ENCODE measurements around the gene LHFPL6.

LHFPL6 gene

GRCh38 chr13:39575641-39576238 lies 27.3 kb downstream of the LHFPL6 start:
- peak; percentile 31 for DNase-seq (ENCODE audit: low read depth)
- TF ChIP-seq, protein P1, sequence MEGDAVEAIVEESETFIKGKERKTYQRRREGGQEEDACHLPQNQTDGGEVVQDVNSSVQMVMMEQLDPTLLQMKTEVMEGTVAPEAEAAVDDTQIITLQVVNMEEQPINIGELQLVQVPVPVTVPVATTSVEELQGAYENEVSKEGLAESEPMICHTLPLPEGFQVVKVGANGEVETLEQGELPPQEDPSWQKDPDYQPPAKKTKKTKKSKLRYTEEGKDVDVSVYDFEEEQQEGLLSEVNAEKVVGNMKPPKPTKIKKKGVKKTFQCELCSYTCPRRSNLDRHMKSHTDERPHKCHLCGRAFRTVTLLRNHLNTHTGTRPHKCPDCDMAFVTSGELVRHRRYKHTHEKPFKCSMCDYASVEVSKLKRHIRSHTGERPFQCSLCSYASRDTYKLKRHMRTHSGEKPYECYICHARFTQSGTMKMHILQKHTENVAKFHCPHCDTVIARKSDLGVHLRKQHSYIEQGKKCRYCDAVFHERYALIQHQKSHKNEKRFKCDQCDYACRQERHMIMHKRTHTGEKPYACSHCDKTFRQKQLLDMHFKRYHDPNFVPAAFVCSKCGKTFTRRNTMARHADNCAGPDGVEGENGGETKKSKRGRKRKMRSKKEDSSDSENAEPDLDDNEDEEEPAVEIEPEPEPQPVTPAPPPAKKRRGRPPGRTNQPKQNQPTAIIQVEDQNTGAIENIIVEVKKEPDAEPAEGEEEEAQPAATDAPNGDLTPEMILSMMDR (IDR thresholded peaks at IDR 0.05; ENCODE audit: low read depth, low read length, missing control alignments) = no peak
- peak overlapping the region; percentile 44 for H3K4me3 ChIP-seq (ENCODE audit: low read depth, low read length)

DNA sequence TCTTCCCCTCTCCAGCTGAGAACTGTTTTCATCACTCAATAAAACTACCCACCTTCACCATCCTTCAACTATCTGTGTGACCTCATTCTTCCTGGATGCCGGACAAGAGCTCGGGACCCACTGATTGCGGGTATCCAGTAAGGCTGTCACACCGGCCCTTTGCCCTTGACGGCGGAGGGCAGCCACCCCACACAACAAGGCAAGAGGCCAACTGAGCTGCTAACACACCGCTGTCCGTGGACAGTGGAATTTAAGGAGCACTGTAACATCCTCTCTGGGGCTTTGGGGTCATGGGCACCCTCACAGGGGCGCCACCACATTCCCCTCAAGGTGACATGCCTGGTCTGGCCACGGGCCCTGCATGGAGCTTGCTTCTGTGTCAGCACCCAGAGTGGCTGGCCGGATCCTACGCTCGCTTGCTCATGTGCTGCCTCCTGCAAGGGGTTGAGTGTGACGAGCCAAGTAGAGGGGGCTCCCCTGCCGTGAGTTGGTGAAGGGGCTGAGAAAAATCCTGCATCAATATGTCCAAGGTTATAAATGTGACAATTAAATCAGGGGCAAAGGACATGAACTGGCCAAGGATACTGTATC lies 31.4 kb downstream of the LHFPL6 start:
- TF ChIP-seq, protein P1 (IDR thresholded peaks at IDR 0.05; ENCODE audit: low read depth, low read length, missing control alignments) = no peak
- DNase-seq (ENCODE audit: low read depth) = no peak
- H3K4me3 ChIP-seq (ENCODE audit: low read depth, low read length) = no peak overlapping the region

DNA sequence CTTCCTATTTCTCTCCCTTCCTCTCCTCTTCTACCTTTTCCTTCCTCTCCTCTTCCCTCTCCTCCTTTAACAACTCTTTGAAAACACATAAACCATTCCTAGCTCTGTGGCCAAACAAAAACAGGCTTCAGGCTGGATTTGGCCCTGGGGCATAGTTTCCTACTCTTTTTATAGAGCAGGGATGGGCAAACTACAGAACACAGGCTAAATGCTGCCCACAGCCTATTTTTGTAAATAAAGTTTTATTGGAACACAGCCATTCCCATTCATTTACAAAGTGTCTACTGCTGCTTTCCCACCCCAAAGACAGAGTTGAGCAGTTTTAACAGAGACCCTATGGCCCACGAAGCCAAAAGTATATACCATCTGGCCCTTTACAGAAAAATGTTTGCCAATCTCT lies 35.4 kb downstream of the LHFPL6 start:
- TF ChIP-seq, protein P1 (IDR thresholded peaks at IDR 0.05; ENCODE audit: low read depth, low read length, missing control alignments) = no peak
- no peak for DNase-seq (ENCODE audit: low read depth)
- H3K4me3 ChIP-seq (ENCODE audit: low read depth, low read length) = no peak overlapping the region

DNA sequence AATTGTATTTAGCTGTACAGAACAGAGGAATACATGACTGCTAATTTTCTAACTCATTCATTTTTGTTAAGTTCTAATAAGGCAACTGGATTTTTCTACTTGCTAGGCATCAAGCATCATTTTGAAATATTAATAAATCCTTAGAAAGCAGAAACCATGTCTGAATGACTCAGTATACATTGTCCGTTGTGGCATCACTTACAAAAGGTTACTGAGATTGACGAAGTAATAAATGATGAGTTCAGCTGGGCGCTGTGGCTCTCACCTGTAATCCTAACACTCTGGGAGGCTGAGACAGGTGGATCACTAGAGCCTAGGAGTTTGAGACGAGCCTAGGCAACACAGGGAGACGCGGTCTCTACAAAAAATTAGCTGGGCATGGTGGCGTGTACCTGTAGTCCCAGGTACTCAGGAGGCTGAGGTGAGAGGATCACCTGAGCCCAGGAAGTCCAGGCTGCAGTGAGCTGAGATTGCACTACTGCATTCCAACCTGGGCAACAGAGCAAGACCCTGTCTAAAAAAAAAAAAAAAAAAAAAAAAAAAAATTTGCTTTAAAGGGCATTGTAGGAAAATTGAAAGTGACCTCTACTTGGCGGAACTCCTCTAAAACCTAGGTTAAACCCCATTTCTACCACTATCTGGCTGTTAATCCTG lies 36.6 kb downstream of the LHFPL6 start:
- TF ChIP-seq, protein P1 (IDR thresholded peaks at IDR 0.05; ENCODE audit: low read depth, low read length, missing control alignments) = no peak
- no peak for DNase-seq (ENCODE audit: low read depth)
- no peak overlapping the region for H3K4me3 ChIP-seq (ENCODE audit: low read depth, low read length)

DNA sequence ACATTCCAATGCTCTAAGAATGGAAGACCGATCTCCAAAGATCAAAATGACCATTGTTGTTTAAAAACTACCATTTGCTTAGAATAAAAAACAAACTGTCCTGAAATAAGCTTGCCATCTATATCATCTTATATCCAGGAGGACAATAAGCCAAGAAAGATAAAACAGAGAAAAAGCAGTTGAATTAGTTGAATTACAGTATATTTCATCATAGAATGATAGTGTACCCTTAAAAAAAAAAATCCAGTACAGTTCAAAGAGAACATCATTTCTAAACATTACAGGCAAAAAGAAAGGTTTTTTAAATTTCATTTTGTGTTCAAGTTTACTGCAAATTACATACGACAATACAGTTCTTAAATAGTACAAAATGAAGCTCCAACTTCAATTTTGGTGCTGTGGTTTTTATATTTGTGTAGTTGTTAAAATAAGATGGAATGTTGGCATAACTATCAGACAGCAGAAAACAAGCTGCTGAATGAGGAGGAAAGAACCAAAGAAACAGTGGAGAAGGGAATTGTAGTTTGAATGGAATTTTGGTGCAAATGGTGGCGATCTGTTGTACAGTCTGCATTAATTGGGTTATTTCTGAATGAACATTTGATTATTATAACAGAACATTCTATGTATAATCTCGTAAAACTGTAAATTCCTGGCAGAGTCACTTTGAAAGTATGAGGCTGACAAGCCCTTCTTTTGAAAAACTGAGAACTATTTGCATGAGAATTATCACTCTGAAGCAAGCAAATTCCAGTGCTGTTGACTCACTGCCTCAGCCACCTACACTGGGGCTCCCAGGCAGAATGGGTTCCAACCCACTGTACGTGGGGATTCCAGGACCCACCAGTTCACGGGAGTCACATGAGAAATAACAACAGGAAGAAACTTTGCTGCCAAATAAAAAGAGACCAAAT lies 37.7 kb downstream of the LHFPL6 start:
- no peak overlapping the region for H3K4me3 ChIP-seq (ENCODE audit: low read depth, low read length)
- DNase-seq (ENCODE audit: low read depth) = no peak
- TF ChIP-seq, protein P1 (IDR thresholded peaks at IDR 0.05; ENCODE audit: low read depth, low read length, missing control alignments) = no peak

DNA sequence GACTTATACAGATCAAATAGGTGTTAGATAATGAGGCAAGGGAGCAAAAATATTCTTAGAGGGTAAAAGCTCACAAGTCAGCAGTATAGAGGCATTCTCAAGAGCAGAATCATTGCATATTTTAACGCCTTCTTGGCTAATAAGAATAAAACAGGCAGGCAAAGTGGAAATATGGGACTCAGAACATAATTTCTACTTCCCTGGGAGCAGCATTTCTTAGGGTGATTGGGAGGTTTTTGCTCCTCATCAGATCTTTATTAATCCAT lies 39.6 kb downstream of the LHFPL6 start:
- H3K4me3 ChIP-seq (ENCODE audit: low read depth, low read length) = no peak overlapping the region
- TF ChIP-seq, protein P1 (IDR thresholded peaks at IDR 0.05; ENCODE audit: low read depth, low read length, missing control alignments) = no peak
- no peak for DNase-seq (ENCODE audit: low read depth)
